Urinary bladder (tissue), 4 donors: ENCODE data around the gene ADGRL4. TPM values are rescaled to one million over a fixed set of nuclear protein-coding genes. Genes with fewer than 3 reads are reported as not detected.
"Not testable (repeated sequence)": the region's sequence is repeated elsewhere in the genome, so short reads cannot be mapped to it uniquely, and the experiment has no call there.

Experiments
- DNase-seq: peaks from one replicate; pipeline ENCODE4 v3.0.0-alpha.2; 2015; ENCODE audit errors: extremely low spot score
- H3K27ac ChIP-seq: one replicate; pipeline ENCODE4 v1.5.1; 2013; ENCODE audit warnings: low read depth, mild to moderate bottlenecking, moderate library complexity
- H3K36me3 ChIP-seq: one replicate; pipeline ENCODE4 v1.6.1; 2013; ENCODE audit warnings: mild to moderate bottlenecking, moderate library complexity; ENCODE audit not compliant: insufficient read depth
- H3K4me1 ChIP-seq: one replicate; pipeline ENCODE4 v1.6.1; 2013; ENCODE audit warnings: mild to moderate bottlenecking, moderate library complexity; ENCODE audit not compliant: insufficient read depth
- H3K4me3 ChIP-seq: one replicate; pipeline ENCODE4 v1.5.1; 2013; ENCODE audit warnings: low read depth, low read length
- WGBS: extraction: QIAGEN DNeasy Blood & Tissue Kit; methylation state at CpG from one replicate; pipeline ENCODE4 v1.1.7; 2013; 5-methylcytosine and 5-hydroxymethylcytosine counted together
- polyA plus RNA-seq: library from polyadenylated mRNA; stranded (reverse); fragments of 200-250 nt; gene quantifications from one replicate; pipeline ENCODE4 v1.2.3, GENCODE V29; 2013
- total RNA-seq: library from RNA; depleted of rRNA; stranded (reverse); fragments of >200 nt; gene quantifications from one replicate; pipeline ENCODE4 v1.2.3, GENCODE V29; 2014
- donor health status: healthy with polysubstance abuse.
- donor health status: healthy.

ADGRL4 gene
- total and polyA plus RNA-seq, 2 donors = 23.9 to 28.9 TPM

- WGBS = 87% methylated on average over 1 of the region's 1 CpG
- H3K27ac ChIP-seq = no peak overlapping the region
- DNase-seq = no peak
- H3K36me3 ChIP-seq = no peaks in the 10 kb centered on the region
- no peaks in the 10 kb centered on the region for H3K4me1 ChIP-seq
- H3K4me3 ChIP-seq = no peak overlapping the region
Measured at GRCh38 chr1:78996791-78997190, 9.7 kb downstream of the ADGRL4 start.

GRCh38 chr1:78987042-78987441 is 19.5 kb downstream of the ADGRL4 start:
- Histone ChIP-seq H3K36me3 (no peaks in the 10 kb centered on the region), H3K4me1 (no peaks in the 10 kb centered on the region), H3K27ac (no peak overlapping the region), H3K4me3 (no peak overlapping the region)
- WGBS = 86% methylated on average over 2 of the region's 2 CpGs
- no peak for DNase-seq

GRCh38 chr1:78980511-78980910 is 26.0 kb downstream of the ADGRL4 start:
- no peak for DNase-seq
- Histone ChIP-seq H3K4me1 (no peaks in the 10 kb centered on the region), H3K27ac (no peak overlapping the region), H3K4me3 (no peak overlapping the region), H3K36me3 (no peaks in the 10 kb centered on the region)
- WGBS = 29% methylated on average over 3 of the region's 3 CpGs

- Histone ChIP-seq H3K4me3 (no peak overlapping the region), H3K4me1 (no peaks in the 10 kb centered on the region), H3K27ac (no peak overlapping the region), H3K36me3 (no peaks in the 10 kb centered on the region)
- WGBS = 85% methylated on average over 2 of the region's 2 CpGs
- no peak for DNase-seq
Measured at GRCh38 chr1:78972723-78973122, 33.8 kb downstream of the ADGRL4 start.

- H3K4me3 ChIP-seq, H3K27ac ChIP-seq, H3K4me1 ChIP-seq, DNase-seq, H3K36me3 ChIP-seq: not testable (repeated sequence)
Measured at GRCh38 chr1:78967091-78967490, 39.4 kb downstream of the ADGRL4 start.

GRCh38 chr1:78958711-78959110 is 47.8 kb downstream of the ADGRL4 start:
- no peak overlapping the region for H3K4me3 ChIP-seq
- WGBS = 25% methylated on average over 2 of the region's 2 CpGs
- no peak overlapping the region for H3K27ac ChIP-seq
- no peak for DNase-seq
- no peaks in the 10 kb centered on the region for H3K36me3 ChIP-seq
- no peaks in the 10 kb centered on the region for H3K4me1 ChIP-seq

- H3K4me1 ChIP-seq = no peaks in the 10 kb centered on the region
- 89% methylated on average over 2 of the region's 2 CpGs for WGBS
- DNase-seq = no peak
- H3K4me3 ChIP-seq = no peak overlapping the region
- H3K27ac ChIP-seq = no peak overlapping the region
- H3K36me3 ChIP-seq = no peaks in the 10 kb centered on the region
Measured at GRCh38 chr1:78950826-78951225, 55.7 kb downstream of the ADGRL4 start.

GRCh38 chr1:78949227-78949626 is 57.3 kb downstream of the ADGRL4 start:
- Histone ChIP-seq H3K36me3 (no peaks in the 10 kb centered on the region), H3K4me3 (no peak overlapping the region), H3K4me1 (no peaks in the 10 kb centered on the region), H3K27ac (no peak overlapping the region)
- DNase-seq = no peak
- 89% methylated on average over 2 of the region's 2 CpGs for WGBS

- WGBS = 89% methylated on average over 3 of the region's 3 CpGs
- no peak overlapping the region for H3K4me3 ChIP-seq
- DNase-seq = no peak
- H3K27ac ChIP-seq = no peak overlapping the region
- H3K36me3 ChIP-seq = no peaks in the 10 kb centered on the region
- no peaks in the 10 kb centered on the region for H3K4me1 ChIP-seq
Measured at GRCh38 chr1:78919150-78919549, 87.4 kb downstream of the ADGRL4 start.

GRCh38 chr1:78918157-78918556 is 88.4 kb downstream of the ADGRL4 start:
- Histone ChIP-seq H3K36me3 (no peaks in the 10 kb centered on the region), H3K4me3 (no peak overlapping the region), H3K4me1 (no peaks in the 10 kb centered on the region), H3K27ac (no peak overlapping the region)
- WGBS = 28% methylated on average over 2 of the region's 2 CpGs
- no peak for DNase-seq

- no peaks in the 10 kb centered on the region for H3K36me3 ChIP-seq
- H3K27ac ChIP-seq = no peak overlapping the region
- DNase-seq = no peak
- no peak overlapping the region for H3K4me3 ChIP-seq
- 20% methylated on average over 3 of the region's 3 CpGs for WGBS
- H3K4me1 ChIP-seq = no peaks in the 10 kb centered on the region
Measured at GRCh38 chr1:78916986-78917385, 89.5 kb downstream of the ADGRL4 start.

- no peak overlapping the region for H3K4me3 ChIP-seq
- no peaks in the 10 kb centered on the region for H3K4me1 ChIP-seq
- no peak for DNase-seq
- no peaks in the 10 kb centered on the region for H3K36me3 ChIP-seq
- no peak overlapping the region for H3K27ac ChIP-seq
- 91% methylated on average over 2 of the region's 2 CpGs for WGBS
Measured at GRCh38 chr1:78913950-78914349, 92.6 kb downstream of the ADGRL4 start.

GRCh38 chr1:78911956-78912880 is 94.3 kb downstream of the ADGRL4 start:
- H3K4me1 ChIP-seq = no peaks in the 10 kb centered on the region
- no peak overlapping the region for H3K4me3 ChIP-seq
- WGBS = 83% methylated on average over 3 of the region's 3 CpGs
- no peak overlapping the region for H3K27ac ChIP-seq
- H3K36me3 ChIP-seq = no peaks in the 10 kb centered on the region
- DNase-seq = no peak

GRCh38 chr1:78902641-78903040 is 103.9 kb downstream of the ADGRL4 start:
- no peak overlapping the region for H3K27ac ChIP-seq
- H3K4me3 ChIP-seq = no peak overlapping the region
- WGBS = 82% methylated on average over 1 of the region's 1 CpG
- DNase-seq = no peak
- H3K36me3 ChIP-seq = no peaks in the 10 kb centered on the region
- H3K4me1 ChIP-seq = no peaks in the 10 kb centered on the region
